Skin epidermis (tissue), 12 donors: ENCODE measurements around the gene PHF14.

ENCODE experiments used
- H3K27ac ChIP-seq, 21 experiments: fragments of 200-600 bp; sonication (generic) in 11 of 21; one replicate each; pipeline ENCODE4 v1.5.0; 2020; ENCODE audit warnings: mild to moderate bottlenecking in 3 of 21, inconsistent platforms in 2 of 21, moderate library complexity in 2 of 21
- H3K4me3 ChIP-seq, 7 experiments: fragments of 200-600 bp; sonication (generic) in 2 of 7; one replicate each; pipeline ENCODE4 v1.5.0; 2020; ENCODE audit warnings: inconsistent platforms in 2 of 7, mild to moderate bottlenecking in 2 of 7, moderate library complexity in 1 of 7

Gene PHF14

DNA sequence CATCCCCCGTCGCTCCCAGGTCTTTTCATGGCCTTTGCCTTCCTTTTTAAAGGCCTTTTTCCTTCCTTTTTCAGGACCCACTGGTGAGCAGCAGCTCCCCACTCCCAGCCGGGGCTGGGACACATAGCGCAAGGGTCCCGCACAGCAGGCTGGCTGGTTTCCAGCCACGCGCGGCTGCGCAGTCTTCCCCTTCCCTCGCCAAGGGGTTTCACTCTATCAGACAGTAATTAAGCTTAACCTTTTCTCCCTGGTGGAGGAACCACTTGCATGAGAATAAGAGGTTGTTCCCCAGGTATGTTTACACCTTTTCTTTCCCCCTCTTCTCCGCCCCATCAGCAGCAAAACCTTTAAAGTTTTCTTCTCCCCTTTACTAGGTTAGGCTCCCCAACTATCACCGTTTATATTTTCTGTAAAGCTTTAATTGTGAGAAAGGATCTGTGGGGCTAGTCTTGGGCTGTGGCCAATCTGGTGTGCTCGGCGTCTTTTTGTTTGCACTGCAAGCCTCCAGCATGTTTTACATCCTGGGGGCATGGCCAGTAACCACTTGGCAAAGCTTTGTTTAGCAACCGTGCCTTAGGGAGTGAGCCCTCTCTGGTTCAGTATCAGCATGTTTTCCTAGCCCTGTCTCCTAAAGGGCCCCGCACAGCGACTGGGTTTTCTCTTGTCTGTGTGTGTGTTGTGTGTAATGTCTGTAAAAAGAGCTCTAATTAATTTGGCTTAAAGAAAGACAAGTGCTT, 219.6 kb downstream of the PHF14 start:
- Histone ChIP-seq H3K27ac (peak overlapping the region in 17 of 21 experiments; percentile 18 to 85 (median 51)), H3K4me3 (peak overlapping the region; percentile 7 to 37 (median 15))

DNA sequence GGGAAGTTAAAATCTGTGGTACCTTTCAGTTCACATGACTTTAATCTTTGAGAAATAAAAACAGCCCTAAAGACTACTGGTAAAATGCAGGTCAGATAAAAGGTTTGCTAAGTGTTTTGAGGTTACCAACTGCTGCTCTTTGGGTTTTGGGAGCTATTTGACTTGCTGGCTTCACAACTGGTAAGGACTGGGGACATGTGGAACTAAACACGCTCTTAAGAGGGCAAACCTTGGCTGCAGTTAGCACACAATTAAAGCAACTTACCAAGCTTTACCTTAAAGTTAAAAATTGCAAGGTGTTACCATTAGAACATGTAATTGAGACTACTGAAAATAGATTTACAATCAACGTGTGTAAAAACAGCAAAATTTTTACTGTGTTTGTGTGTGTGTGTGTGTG, 220.2 kb downstream of the PHF14 start:
- H3K27ac ChIP-seq = peak overlapping the region in 7 of 21 experiments; percentile 41 to 85 (median 79)
- H3K4me3 ChIP-seq = peak overlapping the region in 3 of 7 experiments; percentile 15 to 37 (median 32)

DNA sequence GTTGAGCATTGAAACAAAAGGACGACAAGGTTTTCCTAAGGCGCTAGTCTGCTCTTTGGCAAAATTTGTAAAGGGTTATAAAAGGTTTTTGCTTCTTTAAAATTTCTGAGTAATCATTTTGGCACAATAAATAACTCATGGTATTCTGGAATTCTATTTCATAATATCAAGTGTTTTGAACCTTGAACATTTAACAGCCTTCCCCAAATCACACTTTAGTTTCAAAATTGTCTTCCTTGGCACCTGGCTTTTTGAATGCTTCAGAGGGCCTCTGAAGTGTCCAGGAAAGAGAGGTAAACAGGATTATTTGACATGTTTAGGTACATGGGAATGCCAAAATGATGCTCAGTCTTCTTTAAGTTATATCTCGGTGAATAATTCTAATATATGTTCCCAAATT, 220.8 kb downstream of the PHF14 start:
- Histone ChIP-seq H3K4me3 (no peak overlapping the region), H3K27ac (peak overlapping the region in 2 of 21 experiments; percentile 8 to 79)

DNA sequence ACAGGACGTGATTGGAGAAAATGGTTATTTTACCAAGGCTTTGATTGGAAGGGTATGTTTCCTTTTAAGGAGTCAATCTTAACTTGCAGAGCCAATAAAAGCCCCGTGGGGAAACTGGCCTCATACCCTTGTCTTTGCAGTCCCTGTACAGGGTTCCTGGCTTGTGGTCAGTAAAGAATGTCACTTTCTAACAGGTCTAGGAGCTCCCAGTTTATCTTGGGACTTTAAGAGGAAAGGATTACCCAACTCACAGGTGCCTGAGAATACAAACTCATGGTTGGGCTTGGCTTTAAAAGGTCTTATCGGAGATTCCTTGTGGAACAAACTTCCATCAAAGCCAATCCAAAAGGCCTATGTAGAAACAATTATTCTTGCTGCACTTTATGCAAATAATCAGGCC, 221.8 kb downstream of the PHF14 start:
- H3K27ac ChIP-seq = no peak overlapping the region
- no peak overlapping the region for H3K4me3 ChIP-seq

DNA sequence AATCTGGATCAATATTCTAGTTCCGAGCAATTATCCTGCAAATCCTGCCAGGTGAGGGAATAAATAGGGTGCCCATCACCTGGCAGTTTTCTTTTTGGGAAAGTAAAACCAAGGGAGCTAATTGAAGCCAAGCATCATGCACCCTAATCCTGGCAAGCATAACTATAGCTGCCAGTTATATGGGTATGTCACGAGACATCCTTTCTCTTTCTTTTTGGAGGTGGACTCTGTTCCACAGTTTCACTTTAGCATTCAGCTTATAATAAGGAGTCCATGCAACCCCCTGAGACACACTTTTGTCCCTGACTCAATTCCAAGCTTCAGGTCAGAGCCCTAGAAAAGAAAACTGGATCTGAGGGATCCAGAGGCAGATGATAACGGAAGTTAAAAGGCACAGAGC, 222.5 kb downstream of the PHF14 start:
- Histone ChIP-seq H3K4me3 (no peak overlapping the region), H3K27ac (no peak overlapping the region)

DNA sequence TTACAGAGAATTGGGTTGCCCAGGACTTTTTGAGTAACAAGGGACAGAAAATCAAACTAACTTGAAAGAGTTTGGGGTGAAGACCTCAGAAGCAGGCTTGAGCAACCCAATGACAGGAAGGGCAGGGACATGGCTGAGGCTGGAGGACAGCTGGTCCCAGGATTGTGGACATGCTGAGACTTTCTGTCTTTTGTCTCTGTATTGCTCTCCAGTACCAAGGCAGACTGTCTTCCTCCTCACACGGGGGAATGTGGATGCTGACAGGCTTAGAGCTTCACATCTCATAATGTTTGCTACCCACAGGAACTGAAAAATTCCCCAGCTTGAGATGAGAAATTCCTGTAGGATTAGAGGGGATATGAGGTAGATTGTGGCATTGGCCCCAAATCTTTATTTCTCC, 229.6 kb downstream of the PHF14 start:
- H3K4me3 ChIP-seq = no peak overlapping the region
- H3K27ac ChIP-seq = no peak overlapping the region

DNA sequence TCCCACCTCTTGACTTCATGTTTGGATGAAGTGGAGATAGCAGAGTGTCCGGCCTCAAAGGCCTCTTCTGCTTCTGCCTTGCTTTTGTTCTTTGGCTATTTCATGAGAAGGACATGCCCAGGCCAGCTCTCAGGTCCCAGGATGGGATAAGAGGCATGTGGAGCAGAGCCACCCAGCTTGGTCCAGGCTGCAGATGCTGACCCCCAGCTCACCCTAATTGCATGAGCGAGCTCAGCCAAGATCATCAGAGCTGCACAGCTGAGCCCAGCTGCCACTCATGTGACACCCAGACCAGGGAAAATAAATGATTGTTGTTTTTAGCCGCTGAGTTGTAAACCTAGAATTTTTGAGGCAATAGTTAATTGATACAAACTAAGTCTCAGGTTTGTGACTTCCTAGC, 230.0 kb downstream of the PHF14 start:
- H3K4me3 ChIP-seq = no peak overlapping the region
- no peak overlapping the region for H3K27ac ChIP-seq

DNA sequence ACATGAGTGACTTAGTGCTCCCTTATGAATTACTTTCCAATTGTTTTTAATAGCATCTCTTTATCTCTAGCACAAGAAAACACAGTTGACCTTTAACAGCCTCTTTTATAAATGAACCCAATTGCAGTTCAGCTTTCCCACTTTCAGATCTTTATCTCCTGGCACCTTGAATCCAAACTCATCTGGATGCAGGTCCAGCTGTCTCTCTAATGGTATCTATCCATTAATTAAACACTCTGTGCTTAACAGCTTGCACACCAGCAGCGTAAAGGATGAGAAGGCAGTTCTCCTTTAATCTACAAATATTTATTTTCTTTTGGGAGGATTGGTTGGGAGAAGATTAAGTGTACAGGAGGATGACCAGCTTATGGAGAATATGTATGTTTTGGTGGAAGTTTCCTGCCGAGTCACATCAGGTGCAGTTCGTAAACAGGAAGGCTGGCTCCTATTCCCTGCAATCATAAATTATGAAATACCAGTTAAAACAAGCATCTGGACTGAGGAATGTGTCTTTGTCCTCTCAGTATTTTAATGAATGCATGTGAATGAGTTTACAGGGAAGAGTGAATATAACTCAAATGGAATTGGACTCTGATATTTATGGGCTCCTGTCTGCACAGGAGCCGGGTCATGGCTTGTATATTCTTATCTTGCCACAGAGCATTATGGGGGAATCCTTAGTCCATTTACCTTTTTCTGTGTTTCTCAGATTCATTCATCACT, 232.7 kb downstream of the PHF14 start:
- no peak overlapping the region for H3K27ac ChIP-seq

DNA sequence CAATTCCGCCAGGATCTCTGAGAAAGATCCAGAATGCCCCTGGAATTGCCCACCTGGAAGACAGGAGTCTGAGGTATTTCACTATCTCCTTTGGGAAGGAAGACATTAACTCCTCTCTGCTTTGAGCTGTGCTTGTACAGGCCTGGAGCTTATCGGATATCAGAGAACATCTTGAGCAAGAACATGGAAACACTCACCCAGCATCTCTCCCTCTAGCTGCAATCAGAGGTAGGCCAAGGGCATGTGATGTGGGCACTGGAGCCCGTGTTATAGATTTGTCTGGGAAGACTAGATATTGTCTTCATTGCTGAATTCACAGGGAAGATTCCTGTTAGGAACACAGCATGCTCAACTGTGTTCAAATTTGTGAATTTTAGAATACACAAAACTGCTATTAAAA, 233.9 kb downstream of the PHF14 start:
- H3K27ac ChIP-seq = no peak overlapping the region

More for the DNA sequence above, 232.7 kb downstream of the PHF14 start:
- H3K4me3 ChIP-seq = no peak overlapping the region

DNA sequence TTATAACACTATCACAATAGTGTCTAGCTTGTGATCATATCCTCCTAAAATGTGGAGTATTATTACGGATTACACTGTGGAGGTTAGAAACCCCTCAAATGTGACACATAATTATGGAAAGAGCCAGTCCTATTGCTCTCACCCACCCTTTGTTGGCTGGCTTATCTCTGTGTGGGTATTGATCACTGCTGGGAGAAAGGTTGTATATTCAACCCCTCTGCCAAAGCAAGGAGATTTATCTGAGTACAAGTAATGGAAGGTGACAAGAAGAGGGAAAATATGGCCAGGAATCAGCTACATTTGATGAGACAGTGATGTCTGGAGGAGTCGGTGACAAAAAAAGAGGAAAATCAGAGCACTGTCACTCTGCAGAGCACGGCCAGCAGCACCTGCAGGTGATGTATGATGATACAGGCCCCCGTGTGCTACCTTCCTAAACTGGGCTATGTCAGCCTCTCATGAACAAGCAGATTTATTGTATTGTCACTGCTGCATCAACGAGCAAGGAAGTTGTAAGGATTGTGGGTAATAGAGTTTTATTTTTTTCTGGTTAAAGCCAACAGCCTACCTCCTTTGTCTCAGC, 235.3 kb downstream of the PHF14 start:
- Histone ChIP-seq H3K27ac (no peak overlapping the region), H3K4me3 (no peak overlapping the region)

More for the DNA sequence above, 233.9 kb downstream of the PHF14 start:
- no peak overlapping the region for H3K4me3 ChIP-seq

DNA sequence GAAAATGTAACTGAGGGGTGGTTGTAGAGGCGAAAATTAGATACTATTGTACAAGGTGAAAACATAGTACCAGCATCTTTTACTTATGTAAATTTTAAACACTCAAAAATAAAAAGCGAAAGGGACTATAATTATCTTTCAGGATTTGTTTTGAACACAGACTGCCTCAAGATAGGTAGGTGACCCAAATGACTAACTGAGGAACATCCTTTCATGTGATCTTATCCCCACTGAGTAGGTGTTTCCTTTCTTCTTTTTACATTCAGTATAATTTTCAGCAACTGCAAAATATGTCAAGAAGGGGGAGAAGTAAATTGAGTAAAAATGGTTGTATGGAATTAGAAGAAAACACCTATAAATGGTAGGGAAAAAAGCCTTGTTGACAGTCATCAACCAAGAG, 236.7 kb downstream of the PHF14 start:
- Histone ChIP-seq H3K27ac (no peak overlapping the region), H3K4me3 (no peak overlapping the region)

DNA sequence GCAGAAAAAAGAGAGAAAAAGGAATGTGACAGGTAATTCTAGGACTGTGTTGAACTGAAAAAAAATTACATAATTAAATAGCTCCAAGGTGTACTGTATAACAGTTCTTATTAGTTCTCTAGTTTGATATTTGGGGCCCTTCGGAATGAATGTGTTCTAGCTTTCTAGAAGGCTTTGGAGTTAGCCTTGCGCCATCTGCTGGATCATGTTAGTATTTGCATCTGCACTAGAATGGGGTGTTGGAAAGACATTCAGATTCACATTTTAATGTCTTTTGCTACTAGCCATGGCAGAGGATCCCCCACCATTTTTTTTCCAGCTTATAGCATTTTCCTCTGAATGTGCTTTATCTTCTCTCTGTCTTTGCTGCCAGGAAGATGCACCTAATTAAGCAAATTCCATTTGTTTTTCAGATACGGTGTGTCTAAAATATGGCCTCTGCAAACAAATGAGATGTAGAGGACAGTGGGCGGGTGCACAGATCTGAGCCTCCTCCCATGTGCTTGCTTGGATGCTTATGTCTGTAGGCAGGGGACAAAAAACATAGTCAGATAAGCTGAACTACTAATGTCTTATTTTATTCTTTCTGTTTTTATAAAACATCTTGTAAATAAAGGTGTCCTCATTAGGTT, 238.5 kb downstream of the PHF14 start:
- Histone ChIP-seq H3K27ac (no peak overlapping the region), H3K4me3 (no peak overlapping the region)

DNA sequence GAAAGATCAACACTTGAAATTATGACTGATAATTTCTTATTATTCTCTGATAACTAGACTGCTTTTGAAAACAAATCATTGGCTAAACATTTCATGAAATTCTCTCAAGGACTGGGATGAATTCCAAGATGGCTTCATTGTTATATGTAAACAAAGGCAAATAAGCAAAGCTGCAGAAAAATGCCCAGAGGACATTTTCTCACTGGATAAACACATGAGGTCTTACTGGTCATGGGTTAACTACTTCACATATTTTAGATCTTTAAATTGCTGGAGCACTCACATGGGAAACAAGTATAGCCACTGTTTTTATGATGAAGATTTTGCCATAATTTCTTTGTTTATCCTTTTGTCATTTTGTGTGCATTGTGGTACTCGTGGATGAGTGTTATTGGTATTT, 239.1 kb downstream of the PHF14 start:
- Histone ChIP-seq H3K27ac (no peak overlapping the region), H3K4me3 (no peak overlapping the region)

DNA sequence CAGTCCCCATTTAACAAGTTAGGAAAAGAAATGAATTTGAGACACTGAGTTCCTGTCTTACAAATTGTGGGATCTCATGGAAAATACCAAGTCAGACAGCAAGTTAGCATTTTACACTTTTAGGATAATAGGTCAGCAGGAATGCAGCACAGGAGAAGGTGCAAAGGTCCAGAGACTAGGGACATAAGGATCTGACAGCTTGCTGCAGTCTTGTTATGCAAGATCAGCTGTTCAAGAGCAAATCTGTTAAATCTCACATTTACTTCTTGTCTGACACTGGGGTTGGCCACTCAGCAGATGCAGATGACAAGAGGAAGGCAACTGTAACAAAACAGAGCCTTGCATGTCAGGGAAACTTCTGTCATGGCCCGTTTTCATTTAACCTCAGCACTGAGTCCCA, 239.6 kb downstream of the PHF14 start:
- no peak overlapping the region for H3K4me3 ChIP-seq
- H3K27ac ChIP-seq = no peak overlapping the region

DNA sequence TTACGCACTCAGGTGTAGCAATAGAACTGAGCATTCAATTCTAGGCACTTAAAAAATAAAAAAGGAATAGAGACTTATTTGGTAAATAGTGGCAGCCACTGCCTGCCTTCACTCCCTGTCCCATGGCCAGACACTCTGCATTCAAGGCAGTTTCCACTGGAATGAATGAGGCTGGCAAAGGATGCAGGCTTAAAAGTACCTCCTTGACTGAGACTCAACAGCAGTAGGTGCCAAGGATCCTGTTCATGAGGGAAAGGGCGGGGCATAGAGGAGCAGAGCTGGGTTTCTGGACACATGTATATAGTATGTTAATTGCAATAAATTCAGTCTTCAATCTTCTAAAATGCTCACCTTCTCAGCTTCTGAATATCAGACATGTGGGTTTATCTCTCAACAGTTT, 242.6 kb downstream of the PHF14 start:
- Histone ChIP-seq H3K4me3 (no peak overlapping the region), H3K27ac (no peak overlapping the region)

DNA sequence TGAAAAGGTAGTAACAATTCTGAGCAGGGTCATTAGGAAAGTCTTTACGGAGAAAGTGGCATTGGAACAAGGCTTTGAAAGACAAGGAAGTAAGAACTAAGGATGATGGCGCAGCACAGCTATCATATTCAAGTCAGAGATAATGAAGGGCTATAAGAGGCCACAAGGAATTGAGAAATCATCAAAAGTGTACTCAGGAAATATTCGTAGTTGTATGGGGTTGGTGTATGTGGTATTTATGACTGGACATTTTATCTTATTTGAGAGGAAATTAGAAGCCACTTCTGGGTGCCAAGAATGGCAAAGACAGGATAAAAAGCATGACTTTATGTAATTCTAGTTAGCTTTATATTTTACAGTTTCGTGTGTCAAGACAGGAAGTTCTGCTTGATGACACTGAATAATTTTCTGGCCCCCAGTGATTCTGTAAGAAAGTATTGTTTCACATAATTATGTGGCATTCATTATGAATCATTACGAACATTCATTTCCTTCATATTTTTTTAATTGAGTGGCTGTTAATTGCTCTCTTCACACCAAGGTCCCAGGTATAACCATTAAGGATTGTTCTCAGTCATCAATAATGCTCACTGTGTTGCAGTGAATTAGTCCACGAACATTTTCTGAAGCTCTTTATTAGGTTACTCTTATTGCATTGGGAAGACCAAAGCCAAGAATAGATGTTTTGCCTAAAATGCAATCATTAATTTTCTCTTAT, 244.3 kb downstream of the PHF14 start:
- no peak overlapping the region for H3K4me3 ChIP-seq
- no peak overlapping the region for H3K27ac ChIP-seq
